DOHH2 (cell line): ENCODE data around the gene PRKCH.

Experiments used
- EZH2phosphoT487 ChIP-seq: fragments of 200-600 bp; sonication (generic); IDR thresholded peaks from 2 replicates; pipeline ENCODE4 v1.6.1; 2017; ENCODE audit warnings: borderline replicate concordance, mild to moderate bottlenecking, antibody characterized with exemption, low read length, moderate library complexity, mixed read lengths
- TF ChIP-seq, protein P1 (sequence below): fragments of 200-600 bp; sonication (generic); IDR thresholded peaks from one replicate; pipeline ENCODE4 v1.5.1; 2014; ENCODE audit warnings: antibody characterized with exemption, mild to moderate bottlenecking, low read depth, low read length; ENCODE audit not compliant: poor library complexity, severe bottlenecking

- TF ChIP-seq, protein P1, sequence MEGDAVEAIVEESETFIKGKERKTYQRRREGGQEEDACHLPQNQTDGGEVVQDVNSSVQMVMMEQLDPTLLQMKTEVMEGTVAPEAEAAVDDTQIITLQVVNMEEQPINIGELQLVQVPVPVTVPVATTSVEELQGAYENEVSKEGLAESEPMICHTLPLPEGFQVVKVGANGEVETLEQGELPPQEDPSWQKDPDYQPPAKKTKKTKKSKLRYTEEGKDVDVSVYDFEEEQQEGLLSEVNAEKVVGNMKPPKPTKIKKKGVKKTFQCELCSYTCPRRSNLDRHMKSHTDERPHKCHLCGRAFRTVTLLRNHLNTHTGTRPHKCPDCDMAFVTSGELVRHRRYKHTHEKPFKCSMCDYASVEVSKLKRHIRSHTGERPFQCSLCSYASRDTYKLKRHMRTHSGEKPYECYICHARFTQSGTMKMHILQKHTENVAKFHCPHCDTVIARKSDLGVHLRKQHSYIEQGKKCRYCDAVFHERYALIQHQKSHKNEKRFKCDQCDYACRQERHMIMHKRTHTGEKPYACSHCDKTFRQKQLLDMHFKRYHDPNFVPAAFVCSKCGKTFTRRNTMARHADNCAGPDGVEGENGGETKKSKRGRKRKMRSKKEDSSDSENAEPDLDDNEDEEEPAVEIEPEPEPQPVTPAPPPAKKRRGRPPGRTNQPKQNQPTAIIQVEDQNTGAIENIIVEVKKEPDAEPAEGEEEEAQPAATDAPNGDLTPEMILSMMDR: no peak
- TF ChIP-seq EZH2phosphoT487: no peak
These were observed 249.3 kb downstream of the PRKCH start for GRCh38 chr14:61570549-61571290.
